CD4-positive, alpha-beta T cell treated with Interleukin-4 for 4 hours (primary cell): Measurements from ENCODE around the gene IDH2.

Source experiments
- DNase-seq: peaks from one replicate; pipeline ENCODE4 v3.0.0-alpha.2; 2020

IDH2 gene

DNA sequence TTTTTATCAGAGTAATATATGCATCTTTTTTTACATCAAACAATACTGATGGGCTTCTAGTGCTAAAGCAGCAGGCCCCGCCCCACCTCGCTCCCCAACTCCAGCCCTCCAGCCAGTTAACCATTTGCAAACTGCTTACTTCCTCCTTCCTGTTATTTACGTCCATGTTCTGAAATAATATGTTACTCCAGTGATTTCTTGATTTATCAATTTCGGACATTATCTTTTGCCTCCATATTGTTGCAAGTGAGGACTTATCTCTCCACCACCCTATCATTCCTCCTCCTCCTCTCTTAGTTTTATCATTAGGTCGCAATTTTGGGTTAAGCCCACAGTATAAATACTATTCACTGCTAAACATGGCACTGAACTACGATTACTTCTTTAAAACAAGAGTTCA is 61.6 kb downstream of the IDH2 start:
- no peak for DNase-seq

DNA sequence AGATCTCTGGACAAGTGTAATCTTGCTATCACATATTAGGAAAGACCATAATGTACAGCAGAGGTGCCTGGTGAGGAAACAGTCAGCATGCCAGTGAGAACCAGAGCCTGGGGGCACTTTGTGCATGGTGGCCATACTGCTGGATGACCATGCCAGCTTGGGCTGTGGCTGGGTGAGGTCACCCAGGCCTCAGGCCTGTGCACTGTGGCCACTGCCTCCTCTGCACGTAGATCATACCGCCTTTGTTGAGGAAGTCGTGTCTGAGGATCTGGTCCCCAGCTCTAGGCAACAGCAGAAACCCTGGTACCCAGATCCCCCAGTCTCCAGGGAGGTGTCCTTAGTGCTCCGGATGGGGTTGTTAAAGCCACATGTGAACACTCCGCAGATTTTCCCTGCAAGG is 62.3 kb downstream of the IDH2 start:
- DNase-seq: no peak

DNA sequence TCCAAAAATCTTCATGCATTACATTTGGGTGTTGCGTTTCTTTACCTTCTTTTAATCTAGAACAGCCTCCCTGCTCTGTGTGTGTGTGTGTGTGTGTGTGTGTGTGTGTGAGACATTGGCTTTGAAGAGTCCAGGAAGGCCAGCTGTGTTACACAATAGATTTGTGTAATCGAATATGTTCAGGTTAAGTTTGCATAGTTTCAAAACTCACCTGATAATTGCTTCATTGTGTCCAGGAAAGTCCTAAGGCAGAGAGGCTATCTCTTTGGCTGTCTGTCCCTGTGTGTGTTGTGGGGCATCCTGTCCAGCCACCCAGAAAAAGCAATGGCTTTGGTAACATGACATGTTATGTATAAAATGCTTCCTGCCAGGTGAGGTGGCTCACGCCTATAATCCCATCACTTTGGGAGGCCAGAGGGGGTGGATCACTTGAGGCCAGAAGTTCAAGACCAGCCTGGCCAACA is 63.6 kb downstream of the IDH2 start:
- DNase-seq: no peak

DNA sequence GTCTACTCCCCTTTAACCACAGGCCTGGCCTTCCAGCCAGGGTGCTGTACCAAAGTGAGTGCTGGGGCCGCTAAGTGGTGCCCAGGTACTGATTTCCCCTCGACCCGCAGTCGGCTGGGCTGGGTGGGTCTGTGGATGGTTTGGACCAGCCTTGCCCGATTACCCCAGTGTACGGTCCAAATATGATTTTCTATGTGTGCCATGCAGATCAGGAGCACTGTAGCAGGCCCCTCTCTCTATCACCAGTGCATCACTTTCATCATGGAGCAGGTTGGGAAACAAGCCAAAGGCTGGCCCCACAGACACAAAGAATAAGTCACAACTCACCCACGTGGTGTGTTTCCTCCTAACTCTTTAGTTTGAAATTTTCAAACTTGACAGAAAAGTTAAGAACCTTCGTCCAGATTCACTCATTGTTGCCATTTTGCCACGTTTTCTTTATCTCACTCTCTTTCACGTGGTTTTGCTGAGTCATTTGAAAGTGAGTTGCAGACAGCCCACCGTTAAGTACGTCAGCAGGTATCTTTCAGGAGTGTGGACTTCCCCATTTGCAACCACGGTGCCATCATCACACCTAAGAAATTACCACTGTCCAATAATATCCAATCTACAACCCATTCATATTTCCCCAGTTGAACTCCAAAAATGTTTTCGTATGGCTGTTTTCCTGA is 64.2 kb downstream of the IDH2 start:
- DNase-seq: peak; percentile 51

DNA sequence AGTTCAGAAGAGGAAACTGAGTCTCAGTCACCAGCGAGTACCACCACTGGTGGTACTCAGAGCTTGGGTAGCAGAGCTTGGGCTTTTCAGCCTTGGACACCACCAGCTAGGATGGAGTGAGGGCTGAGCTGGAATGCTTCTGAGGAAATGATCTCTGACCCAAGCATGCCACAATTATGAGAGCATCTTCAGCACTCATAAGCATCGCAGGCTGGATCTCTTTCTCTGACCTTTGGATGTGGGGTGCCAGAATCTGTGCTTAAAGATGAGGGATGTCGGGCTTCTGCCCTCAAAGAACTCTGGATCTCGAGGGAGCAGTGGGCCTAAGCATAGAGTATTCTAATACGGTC is 64.8 kb downstream of the IDH2 start:
- no peak for DNase-seq

- DNase-seq: no peak
Observed at GRCh38 chr15:90036806-90037510, 65.3 kb downstream of the IDH2 start.

DNA sequence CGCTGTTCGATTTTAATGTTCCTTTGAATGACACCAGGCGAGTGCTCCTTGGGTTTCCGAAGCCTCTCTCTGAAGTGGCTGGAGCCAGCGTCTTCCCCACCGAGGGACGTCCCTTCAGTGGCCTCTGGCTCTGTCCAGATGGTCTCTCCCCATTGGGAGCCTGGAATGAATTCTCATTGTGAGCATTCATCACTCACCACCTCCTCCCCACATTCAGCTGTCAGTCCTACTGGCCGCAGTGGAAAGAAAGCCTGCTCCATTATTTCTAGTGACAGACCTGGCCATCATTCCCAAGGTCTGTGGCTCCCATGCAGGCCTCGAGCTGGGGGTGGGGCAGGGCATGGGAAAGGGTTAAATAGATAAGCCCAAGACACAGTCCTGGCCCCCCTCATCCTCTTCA is 65.9 kb downstream of the IDH2 start:
- DNase-seq: no peak

DNA sequence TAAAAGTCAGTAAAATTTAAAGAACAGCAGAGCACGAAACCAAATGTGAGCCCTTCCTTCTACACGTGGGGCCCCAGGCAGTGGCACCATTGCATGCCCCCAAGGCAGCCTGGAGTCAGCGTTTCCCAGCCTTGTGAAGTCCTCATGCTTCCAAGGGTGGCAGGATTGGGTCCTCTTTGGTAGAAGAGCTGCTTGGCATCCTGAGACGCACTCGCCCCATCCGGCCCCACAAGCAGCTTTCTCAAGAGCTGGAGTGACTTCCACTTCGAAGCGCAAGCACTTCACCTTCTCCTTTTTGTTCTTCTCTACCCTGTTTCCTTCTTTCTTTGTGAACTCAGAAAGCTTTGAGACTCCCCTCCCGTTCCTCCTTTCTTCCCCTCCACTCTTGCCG is 66.4 kb downstream of the IDH2 start:
- DNase-seq: no peak

DNA sequence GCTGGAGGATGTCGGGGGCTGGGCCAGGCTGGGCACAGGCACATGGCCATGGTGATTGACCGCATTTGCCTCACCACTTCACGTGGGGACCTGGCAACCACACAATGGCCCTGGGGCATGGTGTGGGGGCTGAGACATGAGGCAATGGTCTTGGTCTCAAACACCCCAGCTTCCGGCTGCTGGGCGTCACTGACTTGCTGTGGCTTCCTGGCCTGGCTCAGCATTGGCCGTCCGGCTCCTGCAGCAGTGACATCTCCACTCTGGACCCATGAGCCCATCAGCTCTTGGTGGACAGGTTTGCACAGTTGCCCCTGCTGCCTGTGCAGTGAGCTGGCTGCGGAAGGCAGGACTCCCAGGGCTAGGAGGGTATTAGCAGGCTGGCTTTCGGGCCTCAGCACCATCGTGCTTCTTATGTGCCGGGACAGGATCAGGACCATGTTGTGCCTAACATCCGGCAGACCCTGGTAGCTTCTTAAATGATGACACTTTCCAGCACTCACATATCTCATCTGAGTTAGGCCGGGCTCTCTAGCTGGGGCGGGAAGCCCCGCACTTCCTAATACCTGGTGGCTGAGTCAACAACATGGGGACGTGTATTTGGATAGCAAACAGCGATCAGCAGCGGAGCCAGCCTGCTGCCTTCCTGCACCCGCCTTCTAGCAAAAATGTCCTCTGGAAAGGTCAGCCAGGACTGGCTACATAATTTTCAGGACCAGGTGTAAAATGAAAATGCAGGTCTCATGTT is 67.0 kb downstream of the IDH2 start:
- no peak for DNase-seq

- no peak for DNase-seq
Observed at GRCh38 chr15:90033448-90033847, 68.8 kb downstream of the IDH2 start.
